Measurements from ENCODE around the gene HSPA14. TPM values are rescaled to one million over a fixed set of nuclear protein-coding genes. Genes with fewer than 3 reads are reported as not detected.
A peak's percentile ranks its signal among the peaks of the same experiment; 100 is the strongest.

The HSPA14 gene
- total RNA-seq, 1 donor = 11.9 TPM

DNA sequence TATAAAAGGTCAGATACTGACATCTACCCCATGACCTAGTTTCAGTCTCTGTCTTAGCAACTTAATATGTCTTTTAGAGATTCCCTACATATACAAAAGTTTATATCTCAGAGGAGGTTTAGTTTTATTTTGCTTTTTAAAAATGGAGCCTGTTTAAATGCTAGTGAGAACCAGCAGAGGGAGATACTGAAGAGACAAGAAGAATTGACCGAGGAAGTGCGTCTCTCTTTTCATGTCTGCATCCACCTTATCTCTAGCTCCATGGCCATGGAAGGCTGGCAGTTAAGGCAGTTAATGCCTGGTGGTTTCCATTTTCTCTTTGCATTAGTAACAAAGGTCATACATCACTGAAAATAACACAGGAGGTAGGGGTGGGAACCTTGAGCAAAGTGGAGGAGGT, 51.2 kb downstream of the HSPA14 start:
- TF ChIP-seq CTCF (IDR thresholded peaks at IDR 0.05; ENCODE audit: extremely low read depth, low read depth, low read length) = peak; percentile 52
- no peaks in the 10 kb centered on the region for H3K27me3 ChIP-seq (ENCODE audit: insufficient read depth, low read length)
- peaks cover 6% of the 10 kb centered on the region for H3K36me3 ChIP-seq (ENCODE audit: insufficient read depth, low read length)
- H2AFZ ChIP-seq (ENCODE audit: low read length) = no peak overlapping the region
- no peaks in the 10 kb centered on the region for H3K9me3 ChIP-seq (ENCODE audit: low read depth, low read length)
- H3K79me2 ChIP-seq (ENCODE audit: insufficient read depth, low read length) = peaks cover 79% of the 10 kb centered on the region
- H4K20me1 ChIP-seq (ENCODE audit: insufficient read depth, low read length) = peaks cover 2% of the 10 kb centered on the region
- no peak for DNase-seq (ENCODE audit: insufficient read length, low spot score, missing footprints)
- H3K27ac ChIP-seq (ENCODE audit: low read depth, low read length) = no peak overlapping the region
- H3K4me3 ChIP-seq (ENCODE audit: insufficient read depth, low read length) = no peak overlapping the region
- H3K4me1 ChIP-seq (ENCODE audit: insufficient read depth, low read length) = no peaks in the 10 kb centered on the region
- no peak overlapping the region for H3K4me2 ChIP-seq (ENCODE audit: insufficient read depth, low read length)

DNA sequence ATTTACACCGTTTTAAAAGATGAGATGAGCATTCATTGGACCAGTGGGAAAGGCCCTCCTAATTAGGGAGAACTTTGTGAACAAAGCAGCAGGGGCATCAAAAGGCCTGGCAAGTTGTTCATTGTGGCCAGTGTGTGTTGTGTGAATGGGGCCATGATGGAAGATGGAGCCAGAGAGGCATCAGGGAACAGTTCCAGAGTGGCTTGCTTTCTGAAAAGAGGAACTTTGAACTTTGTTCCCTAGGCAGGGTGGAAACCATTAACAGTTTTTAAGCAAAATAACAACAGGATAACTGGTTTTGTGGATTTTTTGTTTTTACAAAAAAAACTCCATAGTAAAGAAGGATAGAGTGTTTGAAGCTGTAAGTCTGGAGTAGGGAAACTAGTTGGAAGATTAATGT, 53.0 kb downstream of the HSPA14 start:
- Histone ChIP-seq H3K4me1 (ENCODE audit: insufficient read depth, low read length) (no peaks in the 10 kb centered on the region), H3K79me2 (ENCODE audit: insufficient read depth, low read length) (peaks cover 71% of the 10 kb centered on the region), H3K27me3 (ENCODE audit: insufficient read depth, low read length) (no peaks in the 10 kb centered on the region), H2AFZ (ENCODE audit: low read length) (no peak overlapping the region), H3K4me2 (ENCODE audit: insufficient read depth, low read length) (no peak overlapping the region), H3K27ac (ENCODE audit: low read depth, low read length) (no peak overlapping the region), H3K4me3 (ENCODE audit: insufficient read depth, low read length) (no peak overlapping the region), H3K9me3 (ENCODE audit: low read depth, low read length) (no peaks in the 10 kb centered on the region), H4K20me1 (ENCODE audit: insufficient read depth, low read length) (peaks cover 4% of the 10 kb centered on the region), H3K36me3 (ENCODE audit: insufficient read depth, low read length) (peaks cover 6% of the 10 kb centered on the region)
- DNase-seq (ENCODE audit: insufficient read length, low spot score, missing footprints) = no peak
- TF ChIP-seq CTCF (IDR thresholded peaks at IDR 0.05; ENCODE audit: extremely low read depth, low read depth, low read length) = no peak

- Histone ChIP-seq H2AFZ (ENCODE audit: low read length) (no peak overlapping the region), H3K4me1 (ENCODE audit: insufficient read depth, low read length) (no peaks in the 10 kb centered on the region), H3K79me2 (ENCODE audit: insufficient read depth, low read length) (no peaks in the 10 kb centered on the region), H3K36me3 (ENCODE audit: insufficient read depth, low read length) (peaks cover 29% of the 10 kb centered on the region), H3K4me2 (ENCODE audit: insufficient read depth, low read length) (no peak overlapping the region), H3K27me3 (ENCODE audit: insufficient read depth, low read length) (no peaks in the 10 kb centered on the region), H4K20me1 (ENCODE audit: insufficient read depth, low read length) (no peaks in the 10 kb centered on the region), H3K4me3 (ENCODE audit: insufficient read depth, low read length) (no peak overlapping the region), H3K27ac (ENCODE audit: low read depth, low read length) (no peak overlapping the region), H3K9me3 (ENCODE audit: low read depth, low read length) (no peaks in the 10 kb centered on the region)
- TF ChIP-seq CTCF (IDR thresholded peaks at IDR 0.05; ENCODE audit: extremely low read depth, low read depth, low read length) = peak; percentile 60
- DNase-seq (ENCODE audit: insufficient read length, low spot score, missing footprints) = no peak
These were observed 66.2 kb downstream of the HSPA14 start for GRCh38 chr10:14904316-14904732.

- peaks cover 29% of the 10 kb centered on the region for H3K36me3 ChIP-seq (ENCODE audit: insufficient read depth, low read length)
- no peaks in the 10 kb centered on the region for H4K20me1 ChIP-seq (ENCODE audit: insufficient read depth, low read length)
- H3K4me2 ChIP-seq (ENCODE audit: insufficient read depth, low read length) = no peak overlapping the region
- H2AFZ ChIP-seq (ENCODE audit: low read length) = no peak overlapping the region
- H3K27ac ChIP-seq (ENCODE audit: low read depth, low read length) = no peak overlapping the region
- H3K79me2 ChIP-seq (ENCODE audit: insufficient read depth, low read length) = no peaks in the 10 kb centered on the region
- no peak overlapping the region for H3K4me3 ChIP-seq (ENCODE audit: insufficient read depth, low read length)
- no peak for TF ChIP-seq CTCF (IDR thresholded peaks at IDR 0.05; ENCODE audit: extremely low read depth, low read depth, low read length)
- H3K27me3 ChIP-seq (ENCODE audit: insufficient read depth, low read length) = no peaks in the 10 kb centered on the region
- H3K4me1 ChIP-seq (ENCODE audit: insufficient read depth, low read length) = no peaks in the 10 kb centered on the region
- DNase-seq (ENCODE audit: insufficient read length, low spot score, missing footprints) = no peak
- no peaks in the 10 kb centered on the region for H3K9me3 ChIP-seq (ENCODE audit: low read depth, low read length)
These were observed 66.8 kb downstream of the HSPA14 start for GRCh38 chr10:14904864-14905263.

Measured in osteoblast (primary cell).